Loucy (cell line): ENCODE measurements around the gene MN1.

Experiments used
- EZH2phosphoT487 ChIP-seq: fragments of 200-600 bp; IDR thresholded peaks from 2 replicates; pipeline ENCODE4 v1.6.1; 2018; ENCODE audit warnings: antibody characterized with exemption, mild to moderate bottlenecking, moderate library complexity, borderline replicate concordance
- TF ChIP-seq, protein P1 (sequence below): fragments of 200-600 bp; sonication (generic); conservative IDR thresholded peaks from 2 replicates; pipeline ENCODE4 v1.5.1; 2014; ENCODE audit warnings: mild to moderate bottlenecking, antibody characterized with exemption, low read length

DNA sequence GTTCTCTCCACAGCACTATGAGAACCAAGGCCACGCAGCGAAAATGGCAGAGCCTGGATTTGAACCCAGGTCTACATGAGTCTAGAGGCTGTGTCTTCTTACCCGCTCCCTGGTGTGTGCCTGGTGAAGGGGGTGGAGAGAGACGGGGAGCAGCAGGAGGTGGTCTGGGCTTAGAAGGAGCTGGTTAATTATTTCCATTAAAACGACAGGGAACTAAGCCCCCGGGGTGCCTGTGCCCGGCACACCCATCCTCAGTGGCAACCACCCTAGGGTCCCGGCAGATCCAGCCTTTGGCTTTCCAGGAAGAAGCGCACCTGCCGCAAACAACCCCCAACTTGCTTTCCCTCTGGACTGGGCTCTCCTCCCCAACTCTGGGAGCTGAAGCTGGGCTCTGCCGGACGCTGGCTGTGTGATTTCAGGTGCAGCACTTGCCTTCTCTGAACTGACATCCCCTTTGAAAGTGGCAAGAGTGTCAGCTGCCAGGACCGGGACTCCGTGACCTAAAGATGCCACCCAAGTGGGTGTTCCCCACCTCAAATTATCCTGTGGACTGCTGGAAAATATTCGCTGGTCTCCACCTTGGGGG, 35.8 kb downstream of the MN1 start:
- TF ChIP-seq, protein P1, sequence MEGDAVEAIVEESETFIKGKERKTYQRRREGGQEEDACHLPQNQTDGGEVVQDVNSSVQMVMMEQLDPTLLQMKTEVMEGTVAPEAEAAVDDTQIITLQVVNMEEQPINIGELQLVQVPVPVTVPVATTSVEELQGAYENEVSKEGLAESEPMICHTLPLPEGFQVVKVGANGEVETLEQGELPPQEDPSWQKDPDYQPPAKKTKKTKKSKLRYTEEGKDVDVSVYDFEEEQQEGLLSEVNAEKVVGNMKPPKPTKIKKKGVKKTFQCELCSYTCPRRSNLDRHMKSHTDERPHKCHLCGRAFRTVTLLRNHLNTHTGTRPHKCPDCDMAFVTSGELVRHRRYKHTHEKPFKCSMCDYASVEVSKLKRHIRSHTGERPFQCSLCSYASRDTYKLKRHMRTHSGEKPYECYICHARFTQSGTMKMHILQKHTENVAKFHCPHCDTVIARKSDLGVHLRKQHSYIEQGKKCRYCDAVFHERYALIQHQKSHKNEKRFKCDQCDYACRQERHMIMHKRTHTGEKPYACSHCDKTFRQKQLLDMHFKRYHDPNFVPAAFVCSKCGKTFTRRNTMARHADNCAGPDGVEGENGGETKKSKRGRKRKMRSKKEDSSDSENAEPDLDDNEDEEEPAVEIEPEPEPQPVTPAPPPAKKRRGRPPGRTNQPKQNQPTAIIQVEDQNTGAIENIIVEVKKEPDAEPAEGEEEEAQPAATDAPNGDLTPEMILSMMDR: no peak
- no peak for TF ChIP-seq EZH2phosphoT487
